H1 (cell line): ENCODE results near the gene FXN. TPM values are rescaled to one million over a fixed set of nuclear protein-coding genes. Genes with fewer than 3 reads are reported as not detected.

Source experiments
- CTCF ChIA-PET: fragments of 300-600 bp; sonication (Branson Sonifier 250); formaldehyde crosslinking; loops from one replicate; lab custom pipeline; 2021; ENCODE audit not compliant: partially characterized antibody; lab: Charles Lee
- POLR2A ChIA-PET: fragments of 300-600 bp; sonication (Branson Sonifier 250); formaldehyde crosslinking; loops from one replicate; lab custom pipeline; 2021; ENCODE audit warnings: inconsistent platforms; ENCODE audit not compliant: partially characterized antibody; lab: Charles Lee
- DNase-seq, 2 experiments: peaks; one replicate each; pipeline versions ENCODE4 v3.0.0 to v3.0.0-alpha.2; 2010 to 2022; ENCODE audit warnings: low spot score in 2 of 2, low read depth in 1 of 2, mixed read lengths in 1 of 2
- FAIRE-seq: peaks from 2 replicates; lab custom pipeline; 2011; peaks lifted over from hg19 to GRCh38; lab: Jason Lieb, UNC
- H2AFZ ChIP-seq: 2 replicates; pipeline ENCODE4 v1.8.1; 2012; ENCODE audit warnings: low read length, inconsistent platforms
- H2AK5ac ChIP-seq: 2 replicates; pipeline ENCODE4 v1.6.1; 2013; ENCODE audit warnings: low read depth, low read length
- H2BK120ac ChIP-seq: replicated peaks from 2 replicates; pipeline ENCODE3; 2013; ENCODE audit warnings: low read depth, low read length, inconsistent platforms
- H2BK12ac ChIP-seq: 2 replicates; pipeline ENCODE4 v1.6.1; 2013; ENCODE audit warnings: low read depth, low read length
- H2BK15ac ChIP-seq: 2 replicates; pipeline ENCODE4 v1.6.1; 2013; ENCODE audit warnings: low read length
- H2BK20ac ChIP-seq: 2 replicates; pipeline ENCODE4 v1.6.1; 2013; ENCODE audit warnings: low read length
- H2BK5ac ChIP-seq: 2 replicates; pipeline ENCODE4 v1.6.1; 2013; ENCODE audit warnings: low read depth, low read length
- H3K14ac ChIP-seq: 2 replicates; pipeline ENCODE4 v1.6.1; 2013; ENCODE audit warnings: inconsistent platforms; ENCODE audit not compliant: insufficient read length
- H3K18ac ChIP-seq: 2 replicates; pipeline ENCODE4 v1.6.1; 2013; ENCODE audit warnings: low read length; ENCODE audit errors: extremely low read depth
- H3K23ac ChIP-seq: 2 replicates; pipeline ENCODE4 v1.6.1; 2013; ENCODE audit warnings: inconsistent platforms; ENCODE audit not compliant: insufficient read length
- H3K23me2 ChIP-seq: 2 replicates; pipeline ENCODE4 v1.6.1; 2013; ENCODE audit warnings: low read depth, low read length
- H3K27ac ChIP-seq: 2 replicates; pipeline ENCODE4 v1.6.1; 2011; ENCODE audit warnings: low read depth, low read length, inconsistent platforms
- H3K27me3 ChIP-seq, 4 experiments: replicated peaks in 1 of 4; 1 replicate in 1 of 4; 2 replicates in 3 of 4; pipeline versions ENCODE4 v1.6.1 to v1.8.1; 2011 to 2013; ENCODE audit warnings: low read length in 3 of 4, mild to moderate bottlenecking in 3 of 4, inconsistent platforms in 2 of 4, mixed read lengths in 2 of 4, moderate library complexity in 1 of 4; ENCODE audit not compliant: control insufficient read depth in 3 of 4, insufficient read depth in 3 of 4; ENCODE audit errors: extremely low read depth in 1 of 4
- H3K36me3 ChIP-seq, 4 experiments: 2 replicates each; pipeline versions ENCODE4 v1.6.1 to v1.8.1; 2011 to 2013; ENCODE audit warnings: mild to moderate bottlenecking in 4 of 4, low read length in 3 of 4, moderate library complexity in 2 of 4, control low read depth in 1 of 4, inconsistent platforms in 1 of 4; ENCODE audit not compliant: insufficient read depth in 4 of 4, control insufficient read depth in 2 of 4
- H3K4ac ChIP-seq: replicated peaks from 2 replicates; pipeline ENCODE3; 2013; ENCODE audit warnings: low read length, low read depth, mixed read lengths, inconsistent platforms; ENCODE audit not compliant: insufficient read length
- H3K4me1 ChIP-seq, 4 experiments: replicated peaks in 1 of 4; 1 replicate in 1 of 4; 2 replicates in 3 of 4; pipeline versions ENCODE4 v1.6.1 to v1.8.1; 2011 to 2013; ENCODE audit warnings: low read length in 3 of 4, inconsistent platforms in 2 of 4, mixed read lengths in 1 of 4; ENCODE audit not compliant: insufficient read depth in 4 of 4, control insufficient read depth in 3 of 4
- H3K4me2 ChIP-seq, 2 experiments: 2 replicates each; pipeline versions ENCODE4 v1.6.1 to v1.8.1; 2011 to 2013; ENCODE audit warnings: low read depth in 2 of 2, low read length in 2 of 2, control low read depth in 1 of 2, inconsistent platforms in 1 of 2, mild to moderate bottlenecking in 1 of 2; ENCODE audit not compliant: insufficient read depth in 1 of 2
- H3K4me3 ChIP-seq, 4 experiments: fragments of 200-600, 300-600 bp in 1 of 4; sonication (generic), shearing (Covaris generic), sonication (Bioruptor Twin) in 1 of 4; 2 replicates each; pipeline versions ENCODE4 v1.5.1 to v1.8.1; 2011 to 2016; ENCODE audit warnings: low read length in 4 of 4, low read depth in 3 of 4, control low read depth in 2 of 4, inconsistent platforms in 2 of 4, mild to moderate bottlenecking in 2 of 4, mixed read lengths in 1 of 4, moderate library complexity in 1 of 4; ENCODE audit not compliant: insufficient read depth in 2 of 4; ENCODE audit errors: extremely low read depth in 1 of 4
- H3K56ac ChIP-seq: replicated peaks from 2 replicates; pipeline ENCODE3; 2013; ENCODE audit warnings: low read depth, mild to moderate bottlenecking, mixed read lengths, low read length, inconsistent platforms; ENCODE audit not compliant: insufficient read length
- H3K79me1 ChIP-seq: 2 replicates; pipeline ENCODE4 v1.6.1; 2013; ENCODE audit warnings: low read depth, low read length, control low read depth
- H3K79me2 ChIP-seq, 2 experiments: 2 replicates each; pipeline versions ENCODE4 v1.6.1 to v1.8.1; 2012 to 2013; ENCODE audit warnings: low read length in 2 of 2, mild to moderate bottlenecking in 2 of 2, inconsistent platforms in 1 of 2; ENCODE audit not compliant: insufficient read depth in 2 of 2, control insufficient read depth in 1 of 2
- H3K9ac ChIP-seq, 4 experiments: replicated peaks in 1 of 4; 1 replicate in 1 of 4; 2 replicates in 3 of 4; pipeline versions ENCODE4 v1.6.1 to v1.8.1; 2011 to 2013; ENCODE audit warnings: low read depth in 3 of 4, low read length in 3 of 4, control low read depth in 2 of 4, mild to moderate bottlenecking in 2 of 4, moderate library complexity in 2 of 4, inconsistent platforms in 1 of 4; ENCODE audit errors: extremely low read depth in 1 of 4
- H3K9me3 ChIP-seq, 2 experiments: 2 replicates each; pipeline versions ENCODE4 v1.6.1 to v1.8.1; 2012 to 2013; ENCODE audit warnings: mild to moderate bottlenecking in 2 of 2, moderate library complexity in 2 of 2, control low read depth in 1 of 2, inconsistent platforms in 1 of 2, low read depth in 1 of 2, low read length in 1 of 2, mixed read lengths in 1 of 2; ENCODE audit not compliant: insufficient read depth in 2 of 2
- H4K20me1 ChIP-seq, 2 experiments: replicated peaks in 1 of 2; 2 replicates each; pipeline versions ENCODE3 to v1.8.1; 2011 to 2013; ENCODE audit warnings: inconsistent platforms in 2 of 2, low read length in 2 of 2, mild to moderate bottlenecking in 1 of 2; ENCODE audit not compliant: insufficient read depth in 2 of 2, control insufficient read depth in 1 of 2
- H4K5ac ChIP-seq: 2 replicates; pipeline ENCODE4 v1.6.1; 2013; ENCODE audit warnings: low read length, low read depth, mixed read lengths, inconsistent platforms; ENCODE audit not compliant: insufficient read length
- H4K8ac ChIP-seq: 2 replicates; pipeline ENCODE4 v1.8.0; 2013; ENCODE audit warnings: mild to moderate bottlenecking, moderate library complexity, low read length, inconsistent platforms; ENCODE audit not compliant: insufficient read depth; ENCODE audit errors: extremely low read depth
- H4K91ac ChIP-seq: replicated peaks from 2 replicates; pipeline ENCODE3; 2013; ENCODE audit warnings: low read length, mixed read lengths, inconsistent platforms; ENCODE audit not compliant: insufficient read length
- CTCF ChIP-seq, 3 experiments: IDR thresholded peaks; 1 replicate in 2 of 3; 2 replicates in 1 of 3; pipeline versions ENCODE4 v1.5.1 to v1.6.1; 2011; ENCODE audit warnings: low read length in 3 of 3, mild to moderate bottlenecking in 3 of 3, inconsistent platforms in 2 of 3, low read depth in 1 of 3, moderate library complexity in 1 of 3; ENCODE audit not compliant: insufficient read depth in 1 of 3; ENCODE audit errors: control extremely low read depth in 1 of 3
- KDM5A ChIP-seq: fragments of 200-600 bp; IDR thresholded peaks from 2 replicates; pipeline ENCODE4 v1.7.1; 2012; ENCODE audit warnings: mild to moderate bottlenecking, low read length, inconsistent platforms, mixed read lengths
- POU5F1 ChIP-seq: IDR thresholded peaks from 2 replicates; pipeline ENCODE4 v1.6.1; 2011; ENCODE audit warnings: low read depth, mild to moderate bottlenecking, low read length, moderate library complexity
- RBBP5 ChIP-seq: IDR thresholded peaks from 2 replicates; pipeline ENCODE4 v1.7.1; 2012; ENCODE audit warnings: low read depth, mild to moderate bottlenecking, inconsistent platforms, low read length, moderate library complexity, borderline replicate concordance
- WGBS, 2 experiments: shearing (Covaris generic) in 1 of 2; methylation state at CpG; one replicate each; pipeline versions ENCODE4 v1.1.6 to v1.1.7; 2013 to 2015; ENCODE audit warnings: low lambda C conversion rate in 2 of 2, mixed read lengths in 2 of 2, inconsistent platforms in 1 of 2, low coverage in 1 of 2, missing lambda C conversion rate in 1 of 2; ENCODE audit not compliant: insufficient replicate concordance in 2 of 2, insufficient coverage in 1 of 2, insufficient read length in 1 of 2; ENCODE audit errors: extremely low coverage in 1 of 2, missing lambda C conversion rate in 1 of 2; 5-methylcytosine and 5-hydroxymethylcytosine counted together
- polyA plus RNA-seq, 7 experiments: library from polyadenylated mRNA; depleted of rRNA in 3 of 7; stranded (reverse) in 5 of 7; unstranded in 2 of 7; fragments of >200 nt in 5 of 7; fragments of 200-250 nt in 2 of 7; gene quantifications; 1 replicate in 5 of 7; 2 replicates in 1 of 7; 4 replicates in 1 of 7; pipeline versions ENCODE4 v1.2.1 to v1.2.3, GENCODE V29; 2011 to 2013; ENCODE audit warnings: missing spikeins in 2 of 7, mixed read lengths in 2 of 7
- total RNA-seq: library from RNA; stranded (reverse); fragmentation: NEBNext Ultra II Directional; extraction: Animal tissue kit (Norgen Biotek cat#: 25700); gene quantifications from 2 replicates; pipeline ENCODE4 v1.2.1, GENCODE V29; 2021

FXN gene
- total and polyA plus RNA-seq, 2 of the 8 experiments (the other 6 are each of a cell fraction or from before 2014, with no cell fraction given) = 34.2 to 37.5 TPM

DNA sequence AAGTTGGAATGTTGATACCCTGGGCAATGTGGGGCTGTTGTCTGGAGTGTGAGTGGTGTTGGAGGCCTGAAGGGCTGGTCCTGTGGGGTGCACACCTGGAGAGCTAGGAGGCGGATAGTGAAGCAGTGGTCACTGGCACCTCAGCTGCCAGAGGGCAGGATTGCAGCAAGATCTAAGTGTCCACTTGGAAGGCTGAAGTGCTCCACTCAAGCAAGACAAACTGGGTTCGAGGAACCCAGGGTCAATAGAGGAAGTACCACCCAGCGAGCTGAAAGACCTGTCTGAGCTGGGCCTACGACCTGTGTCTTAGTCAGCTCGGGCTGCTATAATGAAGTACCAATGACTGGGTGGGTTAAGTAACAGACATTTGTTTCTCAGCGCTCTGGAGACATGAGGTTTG is 98.9 kb downstream of the FXN start:
- H2AFZ ChIP-seq = no peak overlapping the region
- no peak overlapping the region for H3K18ac ChIP-seq
- H3K4ac ChIP-seq = no peak overlapping the region
- DNase-seq (no peak), FAIRE-seq (no peak)
- H3K9ac ChIP-seq = no peak overlapping the region
- no peak overlapping the region for H3K23ac ChIP-seq
- H3K79me1 ChIP-seq = peaks cover 21% of the 10 kb centered on the region
- ChIA-PET CTCF (interaction anchor here (0.5 to 1.2 kb wide), 10 partner anchors 9 to 399 kb away, joined by 3 to 4 read pairs (median 3); no protein-coding TSS in a partner anchor), POLR2A (interaction anchor here (0.6 to 9.4 kb wide), 2 partner anchors 14 to 22 kb away, joined by 3 to 93 read pairs; no protein-coding TSS in a partner anchor)
- H4K8ac ChIP-seq = no peak overlapping the region
- H3K4me2 ChIP-seq = no peak overlapping the region
- H3K14ac ChIP-seq = no peak overlapping the region
- H3K4me3 ChIP-seq = no peak overlapping the region
- H2BK20ac ChIP-seq = no peak overlapping the region
- H2BK120ac ChIP-seq = no peak overlapping the region
- H3K56ac ChIP-seq = no peak overlapping the region
- H4K20me1 ChIP-seq = peaks cover 0 to 7% of the 10 kb centered on the region in 2 experiments
- peaks cover 0 to 10% (median 5%) of the 10 kb centered on the region in 4 experiments; a peak in 5 of 7 replicates for H3K4me1 ChIP-seq
- peak overlapping the region; percentile 20; the same call in 1 of the 2 replicates for H2BK5ac ChIP-seq
- peaks cover 0 to 13% (median 5%) of the 10 kb centered on the region in 4 experiments; a peak in 5 of 8 replicates for H3K36me3 ChIP-seq
- H4K91ac ChIP-seq = no peak overlapping the region
- H2BK12ac ChIP-seq = no peak overlapping the region
- H2BK15ac ChIP-seq = peak overlapping the region; percentile 36; the same call in 1 of the 2 replicates
- 93% methylated on average over 6 of the region's 6 CpGs; no CpG with 5 or more reads in 1 of the 2 experiments for WGBS, 2 experiments
- TF ChIP-seq KDM5A (no peak), CTCF (IDR thresholded peaks at IDR 0.05; ENCODE audit: control extremely low read depth in 1 of 3, insufficient read depth in 1 of 3, low read depth in 1 of 3, low read length in 3 of 3) (no peak), POU5F1 (no peak), RBBP5 (no peak)
- TF ChIP-seq, all 59 proteins: peak for 0
- Histone ChIP-seq H3K23me2 (0 out of 2 replicates have a peak, but pooled peaks cover 2% of the 10 kb centered on the region), H3K79me2 (peaks cover 15 to 95% of the 10 kb centered on the region in 2 experiments), H2AK5ac (no peak overlapping the region), H3K9me3 (no peaks in the 10 kb centered on the region), H4K5ac (no peak overlapping the region), H3K27ac (no peak overlapping the region), H3K27me3 (no peaks in the 10 kb centered on the region)
